MM.1S (cell line): ENCODE measurements around the gene SPTBN1.

Source experiments
- DNase-seq: peaks from one replicate; pipeline ENCODE4 v3.0.0-alpha.2; 2015
- H2AFZ ChIP-seq: fragments of 300-600 bp; sonication (generic); 2 replicates; pipeline ENCODE4 v1.6.0; 2016; ENCODE audit warnings: antibody characterized with exemption, low read length
- H3F3A ChIP-seq: fragments of 300-600 bp; sonication (generic); 2 replicates; pipeline ENCODE4 v1.6.1; 2016; ENCODE audit warnings: mild to moderate bottlenecking, antibody characterized with exemption, low read length, moderate library complexity, mixed read lengths; ENCODE audit not compliant: insufficient read depth
- H3K27ac ChIP-seq: fragments of 300-600 bp; sonication (generic); 2 replicates; pipeline ENCODE4 v1.5.1; 2016; ENCODE audit warnings: mild to moderate bottlenecking, low read length
- H3K27me3 ChIP-seq: fragments of 300-600 bp; sonication (generic); replicated peaks from 2 replicates; pipeline ENCODE4 v1.6.0; 2016; ENCODE audit warnings: low read length; ENCODE audit not compliant: insufficient read depth
- H3K36me3 ChIP-seq: fragments of 300-600 bp; sonication (generic); replicated peaks from 2 replicates; pipeline ENCODE4 v1.6.1; 2016; ENCODE audit warnings: mild to moderate bottlenecking, low read length, mixed read lengths; ENCODE audit not compliant: insufficient read depth
- H3K4me1 ChIP-seq: fragments of 300-600 bp; sonication (generic); 2 replicates; pipeline ENCODE4 v1.6.1; 2016; ENCODE audit warnings: low read length, mixed read lengths
- H3K4me2 ChIP-seq: fragments of 300-600 bp; sonication (generic); 2 replicates; pipeline ENCODE4 v1.6.0; 2016; ENCODE audit warnings: low read depth, low read length
- H3K4me3 ChIP-seq: fragments of 300-600 bp; sonication (generic); 2 replicates; pipeline ENCODE4 v1.5.1; 2016; ENCODE audit warnings: low read length, mixed read lengths
- H3K79me2 ChIP-seq: fragments of 300-600 bp; sonication (generic); 2 replicates; pipeline ENCODE4 v1.6.1; 2016; ENCODE audit warnings: mixed run types, low read length, mixed read lengths
- H3K9ac ChIP-seq: fragments of 300-600 bp; sonication (generic); 2 replicates; pipeline ENCODE4 v1.6.1; 2016; ENCODE audit warnings: low read length, mixed read lengths
- H3K9me2 ChIP-seq: fragments of 300-600 bp; sonication (generic); replicated peaks from 2 replicates; pipeline ENCODE4 v1.6.1; 2016; ENCODE audit warnings: mild to moderate bottlenecking, low read length, mixed read lengths; ENCODE audit not compliant: insufficient read depth
- H3K9me3 ChIP-seq: fragments of 300-600 bp; sonication (generic); replicated peaks from 2 replicates; pipeline ENCODE4 v1.6.1; 2016; ENCODE audit warnings: mild to moderate bottlenecking, low read length, mixed read lengths; ENCODE audit not compliant: insufficient read depth
- H4K20me1 ChIP-seq: fragments of 300-600 bp; sonication (generic); 2 replicates; pipeline ENCODE4 v1.6.1; 2016; ENCODE audit warnings: mild to moderate bottlenecking, low read length, moderate library complexity, mixed read lengths; ENCODE audit not compliant: insufficient read depth
- CTCF ChIP-seq: fragments of 300-600 bp; sonication (generic); IDR thresholded peaks from 2 replicates; pipeline ENCODE4 v1.5.1; 2016; ENCODE audit warnings: antibody characterized with exemption, low read length, mixed read lengths
- EZH2 ChIP-seq: fragments of 300-600 bp; sonication (generic); optimal IDR thresholded peaks from 2 replicates; pipeline ENCODE3; 2017; ENCODE audit warnings: low read depth, mild to moderate bottlenecking, antibody characterized with exemption, low read length, mixed read lengths
- EZH2phosphoT487 ChIP-seq: fragments of 300-600 bp; sonication (generic); IDR thresholded peaks from 2 replicates; pipeline ENCODE4 v1.6.1; 2018; ENCODE audit warnings: antibody characterized with exemption, low read length

The SPTBN1 gene

GRCh38 chr2:54510916-54511315 is 54.8 kb downstream of the SPTBN1 start:
- Histone ChIP-seq H4K20me1 (no peaks in the 10 kb centered on the region), H3K79me2 (no peaks in the 10 kb centered on the region), H3K9ac (no peak overlapping the region), H3K27ac (no peak overlapping the region), H3K27me3 (no peaks in the 10 kb centered on the region), H3K9me2 (no peaks in the 10 kb centered on the region), H3K4me3 (no peak overlapping the region), H3K4me1 (no peaks in the 10 kb centered on the region), H3K9me3 (no peaks in the 10 kb centered on the region), H3F3A (no peaks in the 10 kb centered on the region), H3K4me2 (no peak overlapping the region), H3K36me3 (no peaks in the 10 kb centered on the region), H2AFZ (no peak overlapping the region)
- no peak for DNase-seq
- TF ChIP-seq EZH2 (no peak), EZH2phosphoT487 (no peak), CTCF (no peak)

- H3F3A ChIP-seq = no peaks in the 10 kb centered on the region
- TF ChIP-seq CTCF (no peak), EZH2 (no peak)
- no peaks in the 10 kb centered on the region for H3K4me1 ChIP-seq
- no peak overlapping the region for H3K27ac ChIP-seq
- DNase-seq = no peak
- H3K79me2 ChIP-seq = no peaks in the 10 kb centered on the region
- H3K36me3 ChIP-seq = no peaks in the 10 kb centered on the region
- no peak overlapping the region for H3K4me3 ChIP-seq
- H3K4me2 ChIP-seq = no peak overlapping the region
- no peaks in the 10 kb centered on the region for H3K27me3 ChIP-seq
- H3K9me3 ChIP-seq = no peaks in the 10 kb centered on the region
- no peak overlapping the region for H2AFZ ChIP-seq
- no peaks in the 10 kb centered on the region for H3K9me2 ChIP-seq
- H3K9ac ChIP-seq = no peak overlapping the region
- no peaks in the 10 kb centered on the region for H4K20me1 ChIP-seq
These were observed 56.1 kb downstream of the SPTBN1 start for GRCh38 chr2:54512183-54512582.

GRCh38 chr2:54512663-54513362 is 56.7 kb downstream of the SPTBN1 start:
- no peaks in the 10 kb centered on the region for H3F3A ChIP-seq
- no peaks in the 10 kb centered on the region for H4K20me1 ChIP-seq
- TF ChIP-seq CTCF (no peak), EZH2phosphoT487 (no peak), EZH2 (no peak)
- no peaks in the 10 kb centered on the region for H3K36me3 ChIP-seq
- H2AFZ ChIP-seq = no peak overlapping the region
- no peak overlapping the region for H3K27ac ChIP-seq
- no peak overlapping the region for H3K4me2 ChIP-seq
- no peak overlapping the region for H3K9ac ChIP-seq
- no peaks in the 10 kb centered on the region for H3K9me3 ChIP-seq
- no peak overlapping the region for H3K4me3 ChIP-seq
- H3K27me3 ChIP-seq = no peaks in the 10 kb centered on the region
- H3K79me2 ChIP-seq = no peaks in the 10 kb centered on the region
- DNase-seq = peak; percentile 16
- no peaks in the 10 kb centered on the region for H3K4me1 ChIP-seq
- no peaks in the 10 kb centered on the region for H3K9me2 ChIP-seq
